Small intestine (tissue), 7 donors: ENCODE data around the gene SPRR1A. TPM values are rescaled to one million over a fixed set of nuclear protein-coding genes. Genes with fewer than 3 reads are reported as not detected.

Experiments used
- DNase-seq, 2 donors: peaks; one replicate each; pipeline versions ENCODE4 v3.0.0 to v3.0.0-alpha.2; 2013
- FAIRE-seq: peaks from 2 replicates; lab custom pipeline; 2012; peaks lifted over from hg19 to GRCh38; lab: Jason Lieb, UNC
- H3K27ac ChIP-seq, 3 donors: one replicate each; pipeline ENCODE4 v1.5.1; 2013; ENCODE audit warnings: low read length in 2 of 3, mild to moderate bottlenecking in 2 of 3, control low read depth in 1 of 3, inconsistent platforms in 1 of 3, low read depth in 1 of 3, moderate library complexity in 1 of 3
- H3K27me3 ChIP-seq, 3 donors: one replicate each; pipeline ENCODE4 v1.6.1; 2013; ENCODE audit warnings: low read length in 3 of 3, inconsistent platforms in 1 of 3; ENCODE audit not compliant: control insufficient read depth in 3 of 3, insufficient read depth in 3 of 3
- H3K36me3 ChIP-seq, 3 donors: one replicate each; pipeline ENCODE4 v1.6.1; 2013; ENCODE audit warnings: low read length in 3 of 3, inconsistent platforms in 1 of 3, low read depth in 1 of 3, mild to moderate bottlenecking in 1 of 3, moderate library complexity in 1 of 3; ENCODE audit not compliant: control insufficient read depth in 3 of 3, insufficient read depth in 2 of 3
- H3K4me1 ChIP-seq, 3 donors: one replicate each; pipeline ENCODE4 v1.6.1; 2013; ENCODE audit warnings: low read length in 2 of 3, inconsistent platforms in 1 of 3, low read depth in 1 of 3, mild to moderate bottlenecking in 1 of 3, moderate library complexity in 1 of 3; ENCODE audit not compliant: control insufficient read depth in 3 of 3, insufficient read depth in 2 of 3
- H3K4me3 ChIP-seq, 3 donors: one replicate each; pipeline ENCODE4 v1.5.1; 2013; ENCODE audit warnings: low read length in 3 of 3, control low read depth in 1 of 3, inconsistent platforms in 1 of 3, low read depth in 1 of 3, mild to moderate bottlenecking in 1 of 3, moderate library complexity in 1 of 3
- H3K9me3 ChIP-seq, 2 donors: one replicate each; pipeline ENCODE4 v1.6.1; 2013; ENCODE audit warnings: low read depth in 1 of 2, low read length in 1 of 2; ENCODE audit not compliant: control insufficient read depth in 2 of 2, insufficient read depth in 1 of 2
- WGBS, 3 donors: extraction: QIAGEN DNeasy Blood & Tissue Kit; methylation state at CpG; one replicate each; pipeline ENCODE4 v1.1.7; 2013; 5-methylcytosine and 5-hydroxymethylcytosine counted together
- polyA plus RNA-seq, 4 donors: library from polyadenylated mRNA; stranded (reverse) in 3 of 4; unstranded in 1 of 4; fragments of 200-250 nt in 3 of 4; fragments of 120-200 nt in 1 of 4; gene quantifications; one replicate each; pipeline versions ENCODE4 v1.2.1 to v1.2.3, GENCODE V29; 2013
- donor health status: healthy with polysubstance abuse.
- donor health status: control.
- donor health status: control.
- donor health status: Bipolar disorder and iron deficiency.
- donor health status: healthy.

The SPRR1A gene
- polyA plus RNA-seq, 4 donors = not detected

DNA sequence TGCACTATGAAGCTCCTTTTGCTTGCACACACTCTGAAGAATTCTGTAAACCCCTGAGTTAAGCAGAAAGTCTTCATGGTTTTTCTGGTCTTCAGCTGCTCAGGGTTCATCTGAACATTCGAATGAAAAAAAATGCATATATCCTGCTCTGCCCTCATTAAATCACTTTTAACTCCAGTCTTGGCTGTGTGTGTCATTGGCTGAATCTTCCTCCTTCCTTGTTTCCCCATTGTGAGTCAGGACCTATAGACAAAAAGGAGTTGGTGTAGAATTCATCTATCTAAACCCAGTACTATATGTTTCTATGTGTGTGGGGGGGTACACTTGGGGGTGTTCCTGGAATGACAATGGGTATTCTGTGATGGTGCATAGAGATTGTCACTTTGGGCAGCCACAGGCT is 40.5 kb downstream of the SPRR1A start:
- no peaks in the 10 kb centered on the region for H3K36me3 ChIP-seq
- DNase-seq (no peak), FAIRE-seq (no peak)
- no peaks in the 10 kb centered on the region for H3K9me3 ChIP-seq
- H3K4me1 ChIP-seq = no peaks in the 10 kb centered on the region
- H3K27ac ChIP-seq = no peak overlapping the region
- 83 to 84% (median 84%) methylated on average over 1 of the region's 1 CpG for WGBS, 3 donors
- no peaks in the 10 kb centered on the region for H3K27me3 ChIP-seq
- H3K4me3 ChIP-seq = no peak overlapping the region

DNA sequence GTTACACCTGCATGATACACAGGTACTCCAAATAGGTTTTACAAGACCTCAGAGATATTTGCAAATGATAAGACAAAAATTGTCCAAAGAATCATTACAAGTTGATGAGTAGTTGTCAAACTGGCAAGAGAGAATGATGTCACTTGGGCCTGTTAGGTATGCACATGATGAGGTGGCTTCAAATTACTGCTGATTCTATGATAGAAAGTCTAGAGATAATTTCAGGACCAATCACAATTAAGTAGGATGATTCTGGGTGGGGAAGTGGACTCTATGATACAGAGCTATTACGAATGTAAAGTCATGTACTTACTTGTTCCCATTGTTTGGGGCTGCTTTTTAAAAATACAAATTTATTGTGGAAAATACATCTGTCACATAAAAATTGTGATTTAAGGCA is 41.9 kb downstream of the SPRR1A start:
- 77 to 84% (median 81%) methylated on average over 1 of the region's 1 CpG for WGBS, 3 donors
- no peaks in the 10 kb centered on the region for H3K36me3 ChIP-seq
- H3K9me3 ChIP-seq = no peaks in the 10 kb centered on the region
- DNase-seq (no peak), FAIRE-seq (no peak)
- no peaks in the 10 kb centered on the region for H3K4me1 ChIP-seq
- H3K4me3 ChIP-seq = no peak overlapping the region
- H3K27ac ChIP-seq = no peak overlapping the region
- no peaks in the 10 kb centered on the region for H3K27me3 ChIP-seq

DNA sequence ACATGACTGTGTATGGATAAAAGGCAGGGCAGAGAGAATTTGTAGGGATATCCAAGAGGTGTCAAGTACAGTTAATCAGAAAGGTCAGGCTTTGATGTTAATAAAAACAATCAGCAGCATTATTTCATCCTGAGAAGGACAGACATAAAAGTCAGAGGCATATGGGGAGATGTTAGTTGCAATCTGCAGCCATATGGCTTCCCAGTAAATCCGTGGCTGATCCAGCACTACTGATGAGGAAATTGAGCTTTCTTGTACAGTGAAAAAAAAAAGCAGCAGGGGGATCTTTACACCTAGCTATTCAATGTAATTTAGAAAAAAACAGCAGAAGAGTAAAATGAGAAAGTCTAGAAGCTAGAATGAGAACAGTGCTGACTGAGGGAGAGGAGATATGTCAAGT is 44.9 kb downstream of the SPRR1A start:
- Histone ChIP-seq H3K36me3 (no peaks in the 10 kb centered on the region), H3K27me3 (no peaks in the 10 kb centered on the region), H3K4me1 (no peaks in the 10 kb centered on the region), H3K9me3 (no peaks in the 10 kb centered on the region), H3K27ac (no peak overlapping the region), H3K4me3 (no peak overlapping the region)
- 59 to 92% (median 68%) methylated on average over 1 of the region's 1 CpG for WGBS, 3 donors
- no peak for FAIRE-seq
- DNase-seq = no peak

DNA sequence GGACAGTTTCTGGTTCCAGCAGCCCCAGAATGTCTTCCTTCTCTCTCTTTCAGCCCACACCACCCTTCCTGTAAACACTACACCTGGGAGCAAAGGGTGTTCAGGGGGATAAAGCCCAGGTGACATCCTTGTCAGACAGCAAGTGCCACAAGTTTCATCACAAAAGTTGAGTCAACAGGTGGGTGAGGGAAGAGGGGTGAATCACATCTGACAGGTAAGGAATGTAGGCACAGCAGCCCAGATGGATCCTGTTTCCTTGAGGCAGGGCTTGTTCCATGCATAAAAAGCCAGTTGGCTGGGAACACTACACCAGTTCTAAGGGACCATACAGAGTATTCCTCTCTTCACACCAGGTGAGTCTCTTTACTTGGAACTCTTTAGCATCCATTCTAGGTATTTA is 47.0 kb downstream of the SPRR1A start, which contains the start of gene SPRR1B:
SPRR1B (plus strand) TSS at position 309 of the 400 bp plus-strand sequence. CDS start 1,143 bp downstream, outside the sequence.
- FAIRE-seq = no peak
- H3K9me3 ChIP-seq = no peaks in the 10 kb centered on the region

DNA sequence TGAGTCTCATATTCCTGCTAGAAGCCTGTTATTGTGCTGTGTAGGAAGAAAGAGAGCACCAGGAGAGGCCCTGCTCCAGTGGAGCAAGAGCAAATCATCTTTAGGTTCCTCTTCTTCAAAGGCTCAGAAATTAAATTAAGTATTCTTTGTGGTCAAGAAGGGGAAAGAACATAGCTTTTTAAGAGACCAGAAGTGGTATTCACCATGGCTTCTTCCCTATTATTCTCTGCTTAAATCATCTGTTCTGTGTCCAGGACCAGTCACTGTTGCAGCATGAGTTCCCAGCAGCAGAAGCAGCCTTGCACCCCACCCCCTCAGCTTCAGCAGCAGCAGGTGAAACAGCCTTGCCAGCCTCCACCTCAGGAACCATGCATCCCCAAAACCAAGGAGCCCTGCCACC is 48.2 kb downstream of the SPRR1A start:
- H3K4me3 ChIP-seq = no peak overlapping the region
- H3K27me3 ChIP-seq = no peaks in the 10 kb centered on the region
- no peak overlapping the region for H3K27ac ChIP-seq
- H3K9me3 ChIP-seq = no peaks in the 10 kb centered on the region
- H3K36me3 ChIP-seq = no peaks in the 10 kb centered on the region
- H3K4me1 ChIP-seq = no peaks in the 10 kb centered on the region
- DNase-seq = no peak
- no peak for FAIRE-seq

More for the DNA sequence above, 47.0 kb downstream of the SPRR1A start, which contains the start of gene SPRR1B:
- Histone ChIP-seq H3K4me1 (no peaks in the 10 kb centered on the region), H3K27ac (no peak within 1 kb of the TSS), H3K27me3 (no peaks in the 10 kb centered on the region), H3K36me3 (no peaks in the 10 kb centered on the region), H3K4me3 (no peak within 1 kb of the TSS)
- DNase-seq = no peak

DNA sequence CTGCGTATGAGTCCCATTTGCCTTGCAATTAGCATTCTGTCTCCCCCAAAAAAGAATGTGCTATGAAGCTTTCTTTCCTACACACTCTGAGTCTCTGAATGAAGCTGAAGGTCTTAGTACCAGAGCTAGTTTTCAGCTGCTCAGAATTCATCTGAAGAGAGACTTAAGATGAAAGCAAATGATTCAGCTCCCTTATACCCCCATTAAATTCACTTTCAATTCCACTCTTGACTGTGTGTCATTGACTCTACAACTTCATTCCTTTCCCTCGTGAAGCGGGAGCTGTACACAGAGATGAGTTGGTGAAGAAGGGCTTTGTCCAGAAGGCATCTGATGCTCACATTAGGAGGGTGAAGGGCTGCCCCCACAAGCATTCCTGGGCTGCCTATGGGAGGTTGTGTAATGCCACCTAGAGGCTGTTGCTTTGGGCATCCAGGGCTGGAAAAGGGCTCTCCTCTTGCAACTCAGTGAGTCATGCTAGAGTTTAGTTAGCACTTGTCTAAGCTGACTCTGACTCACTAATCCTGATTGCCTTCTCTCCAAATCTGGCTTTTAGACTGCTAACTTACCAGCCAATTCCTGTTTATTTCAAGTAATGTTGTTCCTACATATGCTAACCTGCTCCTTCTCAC is 48.9 kb downstream of the SPRR1A start:
- FAIRE-seq = no peak

DNA sequence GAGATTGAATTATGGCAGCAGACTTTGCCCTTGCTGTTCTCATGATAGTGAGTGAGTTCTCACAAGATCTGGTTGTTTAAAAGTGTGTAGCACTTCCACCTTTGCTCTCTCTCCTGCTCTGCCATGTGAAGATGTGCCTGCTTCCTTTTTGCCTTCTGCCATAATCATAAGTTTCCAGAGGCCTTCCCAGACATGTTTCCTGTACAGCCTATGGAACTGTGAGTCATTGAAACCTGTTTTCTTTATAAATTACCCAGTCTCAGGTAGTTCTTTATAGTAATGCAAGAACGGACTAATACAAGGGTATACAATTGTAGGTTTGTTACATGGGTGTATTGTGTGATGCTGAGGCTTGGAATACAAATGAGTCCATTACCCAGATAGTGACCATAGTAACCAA is 51.3 kb downstream of the SPRR1A start:
- FAIRE-seq = no peak
- peak in 1 of 2 donors; percentile 2 for DNase-seq
- 69 to 70% (median 69%) methylated on average over 1 of the region's 1 CpG for WGBS, 3 donors
- Histone ChIP-seq H3K27me3 (no peaks in the 10 kb centered on the region), H3K4me1 (no peaks in the 10 kb centered on the region), H3K36me3 (no peaks in the 10 kb centered on the region), H3K9me3 (no peaks in the 10 kb centered on the region), H3K4me3 (no peak overlapping the region), H3K27ac (no peak overlapping the region)

More for the DNA sequence above, 48.9 kb downstream of the SPRR1A start:
- Histone ChIP-seq H3K27me3 (no peaks in the 10 kb centered on the region), H3K4me1 (no peaks in the 10 kb centered on the region), H3K36me3 (no peaks in the 10 kb centered on the region), H3K27ac (no peak overlapping the region), H3K9me3 (no peaks in the 10 kb centered on the region), H3K4me3 (no peak overlapping the region)
- peak in 1 of 2 donors; percentile 6 for DNase-seq
- WGBS, 3 donors = 35 to 52% (median 49%) methylated on average over 3 of the region's 3 CpGs
